ENCODE measurements around the gene DGCR8. TPM values are rescaled to one million over a fixed set of nuclear protein-coding genes. Genes with fewer than 3 reads are reported as not detected.

Gene DGCR8
- total RNA-seq, 2 donors from 2014 or later, result 8.3 to 12.1 TPM

- TF ChIP-seq CTCF (IDR thresholded peaks at IDR 0.05), result no peak
- peak overlapping the region in 1 of 2 donors; percentile 69 for H3K27ac ChIP-seq
- H3K9me3 ChIP-seq, result no peaks in the 10 kb centered on the region
- H3K27me3 ChIP-seq, result no peaks in the 10 kb centered on the region
- H3K4me3 ChIP-seq, result no peak overlapping the region
- H3K4me1 ChIP-seq, result peaks cover 0 to 70% of the 10 kb centered on the region in 2 donors
- peaks cover 9% of the 10 kb centered on the region for H3K36me3 ChIP-seq
- DNase-seq (ENCODE audit: low spot score), result no peak
Measured at GRCh38 chr22:20136603-20136873, 56.5 kb downstream of the DGCR8 start.

GRCh38 chr22:20137113-20137512 is 57.1 kb downstream of the DGCR8 start:
- H3K4me1 ChIP-seq, result peaks cover 0 to 70% of the 10 kb centered on the region in 2 donors
- H3K4me3 ChIP-seq, result no peak overlapping the region
- no peaks in the 10 kb centered on the region for H3K9me3 ChIP-seq
- H3K36me3 ChIP-seq, result peaks cover 9% of the 10 kb centered on the region
- no peak for DNase-seq (ENCODE audit: low spot score)
- TF ChIP-seq CTCF (IDR thresholded peaks at IDR 0.05), result no peak
- H3K27ac ChIP-seq, result peak overlapping the region; percentile 69 to 83
- H3K27me3 ChIP-seq, result no peaks in the 10 kb centered on the region

- H3K27ac ChIP-seq, result peak overlapping the region; percentile 69 to 83
- no peaks in the 10 kb centered on the region for H3K27me3 ChIP-seq
- no peak for TF ChIP-seq CTCF (IDR thresholded peaks at IDR 0.05)
- H3K4me3 ChIP-seq, result no peak overlapping the region
- no peak for DNase-seq (ENCODE audit: low spot score)
- peaks cover 0 to 63% of the 10 kb centered on the region in 2 donors for H3K4me1 ChIP-seq
- peaks cover 9% of the 10 kb centered on the region for H3K36me3 ChIP-seq
- H3K9me3 ChIP-seq, result no peaks in the 10 kb centered on the region
Measured at GRCh38 chr22:20137671-20138416, 57.8 kb downstream of the DGCR8 start.

- TF ChIP-seq CTCF (IDR thresholded peaks at IDR 0.05), result no peak
- Histone ChIP-seq H3K4me3 (no peak overlapping the region), H3K27ac (peak overlapping the region; percentile 69 to 83), H3K36me3 (peaks cover 13% of the 10 kb centered on the region), H3K9me3 (no peaks in the 10 kb centered on the region), H3K4me1 (peaks cover 0 to 58% of the 10 kb centered on the region in 2 donors), H3K27me3 (no peaks in the 10 kb centered on the region)
- DNase-seq (ENCODE audit: low spot score), result no peak
Measured at GRCh38 chr22:20138417-20138738, 58.3 kb downstream of the DGCR8 start.

- peaks cover 0 to 53% of the 10 kb centered on the region in 2 donors for H3K4me1 ChIP-seq
Measured at GRCh38 chr22:20138868-20139267, 58.8 kb downstream of the DGCR8 start.

More at GRCh38 chr22:20138868-20139267, 58.8 kb downstream of the DGCR8 start:
- H3K4me3 ChIP-seq, result no peak overlapping the region
- peak overlapping the region; percentile 69 to 83 for H3K27ac ChIP-seq
- no peak for DNase-seq (ENCODE audit: low spot score)
- no peaks in the 10 kb centered on the region for H3K9me3 ChIP-seq
- H3K27me3 ChIP-seq, result no peaks in the 10 kb centered on the region
- no peak for TF ChIP-seq CTCF (IDR thresholded peaks at IDR 0.05)
- peaks cover 18% of the 10 kb centered on the region for H3K36me3 ChIP-seq

Measured in right atrium auricular region (tissue), 2 donors.